Non-pigmented ciliary epithelial cell (primary cell): ENCODE results near the gene PKN1.

Experiments
- DNase-seq: peaks from one replicate; pipeline ENCODE4 v3.0.0-alpha.2; 2010; ENCODE audit warnings: low read depth

PKN1 gene

DNA sequence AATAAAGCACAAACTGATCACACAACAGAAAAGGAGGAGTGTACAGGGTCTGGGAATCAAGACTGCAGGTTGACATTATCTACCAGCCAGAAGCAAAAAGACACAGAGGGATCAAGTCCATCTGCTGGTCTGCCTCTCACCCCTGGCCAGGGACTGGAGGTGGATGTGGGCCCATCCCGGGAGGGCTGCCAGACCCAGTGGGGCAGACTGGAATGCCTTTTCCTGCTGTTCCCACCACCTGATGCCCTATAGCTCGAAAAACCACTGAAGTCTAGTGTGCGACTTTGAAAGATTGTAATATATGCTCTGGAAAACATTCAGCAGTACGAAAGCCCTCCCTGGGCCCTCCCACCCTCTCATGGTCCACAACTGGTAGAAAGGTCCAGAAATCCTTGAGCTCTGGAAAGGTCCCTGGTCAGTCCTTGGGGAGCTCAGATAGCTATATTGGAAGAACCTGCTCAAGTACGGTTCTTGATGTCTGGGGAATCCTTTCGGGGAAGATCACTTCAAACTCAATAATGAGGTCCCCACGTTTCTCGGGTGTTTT, 82.5 kb downstream of the PKN1 start:
- no peak for DNase-seq

DNA sequence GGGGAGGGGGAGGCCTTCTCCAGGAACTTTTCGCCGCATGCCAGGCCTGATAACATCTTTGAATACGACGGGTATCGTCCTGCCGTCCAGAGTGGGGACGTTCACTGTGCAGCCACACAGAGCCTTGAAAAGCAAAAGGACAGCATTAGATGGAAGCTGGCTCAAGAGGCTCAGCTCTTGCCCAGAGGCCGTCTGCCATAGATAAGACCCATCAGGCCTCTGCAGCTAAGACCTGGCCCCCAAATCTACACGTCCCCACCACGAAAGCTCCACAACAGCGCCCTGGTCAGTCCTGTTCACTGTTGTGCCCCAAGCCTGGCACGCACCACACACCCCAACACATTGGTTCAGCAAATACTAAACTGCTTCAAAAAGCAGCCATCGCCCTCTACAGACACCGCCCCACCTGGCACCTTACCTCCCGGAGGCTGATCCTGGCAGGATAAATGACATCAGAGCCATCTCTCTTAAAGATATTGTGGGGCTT, 83.0 kb downstream of the PKN1 start:
- DNase-seq = no peak

DNA sequence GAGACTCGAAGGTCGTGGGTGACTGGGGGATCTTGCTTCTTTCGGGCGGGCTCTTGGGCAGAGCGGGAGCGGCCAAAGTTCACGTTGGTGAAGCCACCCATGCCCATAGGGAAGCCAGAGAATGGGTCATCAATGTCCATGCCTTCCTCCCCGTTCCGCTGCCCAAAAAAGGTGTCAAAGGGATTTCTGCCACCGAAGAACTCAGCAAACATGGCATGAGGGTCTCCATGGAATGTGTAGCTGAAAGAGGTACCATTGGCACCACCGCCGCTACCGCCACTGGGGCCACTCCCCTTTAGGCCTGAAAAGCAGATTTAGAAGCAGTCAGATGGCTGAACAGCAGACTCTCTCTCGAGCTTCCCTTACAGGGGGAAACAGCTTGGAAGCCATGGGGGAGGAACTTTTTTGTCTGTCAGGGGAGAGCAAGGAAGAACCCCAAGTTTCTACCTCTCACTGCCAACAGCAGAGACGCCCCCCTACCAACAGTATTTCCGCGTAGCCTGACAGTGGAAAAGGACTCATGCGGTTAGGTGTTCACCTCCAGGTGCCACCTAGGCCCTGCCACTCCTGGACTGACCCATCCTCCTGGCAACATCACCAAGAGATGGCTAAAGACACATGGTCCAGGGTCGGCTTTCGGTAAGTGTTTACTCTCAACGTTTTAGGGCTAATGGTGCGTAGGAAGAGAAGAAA, 83.8 kb downstream of the PKN1 start:
- DNase-seq = no peak

DNA sequence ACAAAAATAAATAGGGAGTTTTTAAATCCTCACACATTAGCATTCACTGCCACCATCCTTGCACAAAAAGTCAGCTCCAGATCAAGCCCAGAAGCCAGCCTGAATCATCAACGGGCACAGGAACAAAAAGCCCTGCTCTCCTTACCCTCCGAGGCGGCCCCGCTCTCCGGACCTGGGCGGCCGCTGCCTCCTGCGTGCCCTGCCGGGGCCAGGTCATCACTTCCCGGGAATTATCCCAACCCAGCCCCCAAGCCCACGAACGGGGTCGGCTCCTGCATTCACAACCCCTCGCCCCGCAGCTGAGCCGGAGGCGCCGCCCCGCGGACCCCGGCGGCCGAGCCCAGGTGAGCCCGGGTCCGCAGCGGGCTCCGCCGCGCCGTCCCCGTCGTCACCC, 84.3 kb downstream of the PKN1 start:
- DNase-seq = no peak

DNA sequence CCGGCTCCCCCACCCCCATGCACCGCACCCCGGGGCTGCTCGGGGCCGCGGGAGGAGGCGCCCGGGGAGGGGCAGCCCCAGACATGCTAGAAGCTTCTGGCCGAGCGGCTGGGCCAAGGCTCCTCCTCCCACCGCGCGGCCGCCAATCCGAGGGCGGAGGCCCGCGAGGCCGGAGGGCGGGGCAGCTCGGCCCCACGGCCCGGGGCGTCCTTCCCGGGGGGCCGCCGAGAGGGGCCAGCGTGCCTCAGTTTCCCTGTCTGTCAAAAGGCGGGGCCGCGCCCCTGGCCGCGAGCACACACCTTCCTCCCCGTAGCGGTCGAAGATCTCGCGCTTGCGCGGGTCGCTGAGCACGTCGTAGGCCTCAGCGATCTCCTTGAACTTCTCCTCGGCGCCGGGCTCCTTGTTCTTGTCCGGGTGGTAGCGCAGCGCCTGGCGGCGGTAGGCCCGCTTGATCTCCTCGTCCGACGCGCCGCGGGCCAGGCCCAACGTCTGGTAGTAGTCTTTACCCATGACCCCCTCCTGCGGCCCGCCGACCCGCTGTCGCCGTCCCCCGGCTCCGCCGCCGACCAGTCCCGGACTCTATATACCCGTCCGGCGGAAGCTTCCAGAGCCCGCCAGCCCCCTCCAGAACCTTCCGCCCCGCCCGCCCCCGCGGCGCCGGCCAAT, 84.9 kb downstream of the PKN1 start, which contains the start of gene DNAJB1:
Gene DNAJB1 (minus strand): TSS at position 558 of the 666 bp plus-strand sequence. CDS start 48 bp downstream, at position 510.
- no peak for DNase-seq

DNA sequence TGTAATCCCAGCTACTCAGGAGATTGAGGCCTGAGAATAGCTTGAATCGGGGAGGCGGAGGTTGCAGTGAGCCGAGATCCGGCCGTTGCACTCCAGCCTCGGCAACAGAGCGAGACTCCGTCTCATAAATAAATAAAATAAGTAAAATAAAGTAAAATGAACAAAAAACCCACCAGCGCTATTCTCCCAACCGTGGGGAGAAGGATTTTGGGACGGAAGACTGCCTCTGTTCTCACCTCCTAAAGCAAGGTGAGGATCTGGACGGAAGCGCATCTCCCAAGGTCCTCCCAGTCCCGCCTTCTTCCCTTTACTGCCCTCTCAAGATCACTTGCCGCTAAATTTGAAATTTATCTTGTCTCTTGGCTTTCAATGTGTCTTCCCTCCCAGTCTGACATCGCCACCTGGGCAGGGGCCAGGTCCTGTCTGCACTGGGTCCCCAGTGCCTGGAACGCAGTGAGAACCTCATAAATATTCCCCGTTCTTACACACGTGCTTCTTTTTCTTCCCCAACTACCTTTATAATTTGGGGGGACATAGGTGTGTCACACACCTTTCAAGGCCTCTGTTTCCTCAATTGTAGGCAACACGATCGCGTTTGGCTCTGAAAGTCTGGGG, 86.2 kb downstream of the PKN1 start:
- no peak for DNase-seq

DNA sequence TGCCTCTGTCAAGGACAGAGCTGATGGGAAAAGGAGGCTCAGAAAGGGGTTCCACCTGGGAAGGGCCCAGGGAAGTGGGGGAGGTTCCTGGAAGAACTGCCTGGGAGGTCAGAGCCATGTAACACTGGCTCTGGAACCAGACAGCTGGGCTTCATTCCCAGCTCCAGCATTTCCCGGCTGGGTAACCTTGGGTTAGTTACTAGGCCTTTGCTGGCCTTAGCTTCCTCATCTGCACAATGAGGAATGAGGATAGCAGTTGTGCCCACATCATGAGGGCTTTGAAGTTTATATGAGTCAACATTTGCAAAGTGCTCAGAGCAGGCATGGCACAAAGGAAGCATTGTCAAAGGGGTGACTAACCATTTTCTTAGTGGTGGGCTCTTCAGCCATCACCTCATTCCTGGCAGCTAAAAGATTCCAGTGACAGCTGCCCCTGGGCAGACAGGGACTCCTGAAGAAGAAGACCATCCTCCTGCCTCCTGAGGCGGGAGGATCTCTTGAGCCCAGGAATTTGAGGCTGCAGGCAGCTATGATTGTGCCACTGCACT, 86.8 kb downstream of the PKN1 start:
- no peak for DNase-seq

DNA sequence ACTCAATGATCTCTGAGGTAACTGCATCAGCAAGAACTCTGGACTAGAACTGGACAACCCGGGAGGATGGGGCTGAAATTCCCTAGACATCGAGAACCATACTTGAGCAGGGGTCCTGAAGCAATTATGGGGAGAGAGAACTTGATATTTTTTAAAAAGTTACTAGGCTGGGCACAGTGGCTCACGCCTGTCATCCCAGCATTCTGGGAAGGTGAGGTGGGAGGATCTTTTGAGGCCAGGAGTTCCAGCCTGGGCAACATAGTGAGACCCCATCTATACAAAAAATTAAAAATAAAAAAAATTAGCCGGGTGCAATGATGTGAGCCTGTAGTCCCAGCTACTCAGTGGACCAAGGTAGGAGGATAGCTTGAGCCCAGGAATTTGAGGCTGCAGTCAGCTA, 87.4 kb downstream of the PKN1 start:
- DNase-seq = no peak
